ENCODE measurements around the gene LRTM2.

- TF ChIP-seq POLR2A (IDR thresholded peaks at IDR 0.05) = no peak
- TF ChIP-seq CTCF (IDR thresholded peaks at IDR 0.05) = no peak
Measured at GRCh38 chr12:1862973-1863372, 42.6 kb downstream of the LRTM2 start.
